ENCODE data around the gene MTAP.

DNA sequence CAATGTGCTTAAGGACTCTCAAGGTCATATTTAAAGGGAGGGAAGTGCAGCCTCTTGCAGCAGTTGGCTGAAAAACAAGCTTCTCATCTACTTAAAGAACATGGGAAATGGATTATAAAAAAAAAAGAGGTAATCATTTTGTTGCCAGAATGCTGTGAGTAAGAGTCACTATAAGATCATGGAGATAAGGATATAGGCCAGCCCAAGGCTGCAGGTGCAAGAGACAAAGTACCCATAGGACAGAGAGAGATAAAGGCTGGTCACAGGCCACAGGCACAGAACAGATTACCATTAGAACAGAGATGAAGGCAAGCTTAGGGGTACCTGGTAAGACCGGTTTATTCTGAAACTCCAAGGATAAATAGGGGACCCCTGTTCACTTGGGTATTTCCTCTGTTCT, 121.3 kb downstream of the MTAP start:
- TF ChIP-seq POLR2A (IDR thresholded peaks at IDR 0.05) (no peak), CTCF (IDR thresholded peaks at IDR 0.05) (no peak), EP300 (IDR thresholded peaks at IDR 0.05) (no peak)
